ENCODE results near the gene BRPF1.

Gene BRPF1

GRCh38 chr3:9732080-9732739, 675 bp downstream of the BRPF1 start:
- no peak for DNase-seq (ENCODE audit: low spot score)

- DNase-seq (ENCODE audit: low spot score), result no peak
These were observed 1.2 kb downstream of the BRPF1 start for GRCh38 chr3:9732740-9733115.

DNA sequence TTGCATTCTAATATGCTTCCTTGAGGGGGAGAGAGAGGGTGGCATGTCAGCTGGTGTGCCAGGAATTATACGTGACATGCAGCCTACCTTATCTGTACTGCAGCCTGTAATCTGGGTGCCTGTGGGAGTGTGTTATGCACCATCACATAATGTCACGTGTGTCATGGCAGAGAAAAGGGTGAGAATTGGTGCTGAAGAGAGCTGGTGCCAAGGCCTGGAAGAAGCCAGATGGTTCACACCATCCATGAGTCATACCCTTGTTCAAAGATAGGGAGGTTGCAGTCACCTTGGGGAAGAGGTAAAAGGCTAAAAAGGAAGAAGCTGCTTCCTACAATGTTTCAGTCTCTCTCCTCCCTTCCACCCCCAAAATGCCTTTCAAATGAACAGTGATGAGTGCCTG, 5.3 kb downstream of the BRPF1 start:
- DNase-seq (ENCODE audit: low spot score), result no peak

DNA sequence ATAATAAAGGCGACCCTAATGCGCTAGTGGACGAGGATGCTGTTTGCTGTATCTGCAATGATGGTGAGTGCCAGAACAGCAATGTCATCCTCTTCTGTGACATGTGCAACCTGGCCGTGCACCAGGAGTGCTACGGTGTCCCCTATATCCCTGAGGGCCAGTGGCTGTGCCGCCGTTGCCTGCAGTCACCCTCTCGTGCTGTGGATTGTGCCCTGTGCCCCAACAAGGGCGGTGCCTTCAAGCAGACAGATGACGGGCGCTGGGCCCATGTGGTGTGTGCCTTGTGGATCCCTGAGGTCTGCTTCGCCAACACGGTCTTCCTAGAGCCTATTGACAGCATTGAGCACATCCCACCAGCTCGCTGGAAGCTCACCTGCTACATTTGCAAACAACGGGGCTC, 7.6 kb downstream of the BRPF1 start:
- no peak for DNase-seq (ENCODE audit: low spot score)

GRCh38 chr3:9742560-9742959, 11.0 kb downstream of the BRPF1 start:
- no peak for DNase-seq (ENCODE audit: low spot score)

GRCh38 chr3:9743548-9743947, 12.0 kb downstream of the BRPF1 start:
- no peak for DNase-seq (ENCODE audit: low spot score)

DNA sequence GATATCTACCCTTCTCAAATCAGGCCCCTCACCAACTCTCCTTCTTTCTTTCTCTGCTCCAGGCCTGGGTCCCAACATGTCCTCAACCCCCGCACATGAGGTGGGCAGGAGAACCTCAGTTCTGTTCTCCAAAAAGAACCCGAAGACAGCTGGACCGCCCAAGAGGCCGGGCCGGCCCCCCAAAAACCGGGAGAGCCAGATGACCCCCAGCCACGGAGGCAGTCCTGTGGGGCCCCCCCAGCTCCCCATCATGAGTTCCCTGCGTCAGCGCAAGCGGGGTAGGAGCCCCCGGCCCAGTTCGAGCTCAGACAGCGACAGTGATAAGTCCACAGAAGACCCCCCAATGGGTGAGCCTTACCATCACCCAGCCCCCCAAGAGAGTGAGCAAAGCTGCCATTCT, 12.6 kb downstream of the BRPF1 start:
- DNase-seq (ENCODE audit: low spot score), result no peak

DNA sequence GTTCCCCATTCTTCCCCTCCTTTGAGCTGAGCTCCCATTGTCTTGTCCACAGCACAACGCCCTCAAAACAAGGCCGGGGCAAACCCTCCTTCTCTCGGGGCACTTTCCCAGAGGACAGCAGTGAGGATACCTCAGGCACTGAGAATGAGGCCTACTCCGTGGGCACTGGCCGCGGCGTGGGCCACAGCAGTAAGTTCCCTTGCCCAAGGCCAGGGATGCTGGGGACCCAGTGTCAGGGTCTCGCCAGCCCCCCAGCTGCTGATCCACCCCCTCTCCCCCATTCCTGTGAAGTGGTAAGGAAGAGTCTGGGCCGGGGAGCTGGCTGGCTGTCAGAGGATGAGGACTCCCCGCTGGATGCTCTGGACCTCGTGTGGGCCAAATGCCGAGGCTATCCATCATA, 14.0 kb downstream of the BRPF1 start:
- no peak for DNase-seq (ENCODE audit: low spot score)

DNA sequence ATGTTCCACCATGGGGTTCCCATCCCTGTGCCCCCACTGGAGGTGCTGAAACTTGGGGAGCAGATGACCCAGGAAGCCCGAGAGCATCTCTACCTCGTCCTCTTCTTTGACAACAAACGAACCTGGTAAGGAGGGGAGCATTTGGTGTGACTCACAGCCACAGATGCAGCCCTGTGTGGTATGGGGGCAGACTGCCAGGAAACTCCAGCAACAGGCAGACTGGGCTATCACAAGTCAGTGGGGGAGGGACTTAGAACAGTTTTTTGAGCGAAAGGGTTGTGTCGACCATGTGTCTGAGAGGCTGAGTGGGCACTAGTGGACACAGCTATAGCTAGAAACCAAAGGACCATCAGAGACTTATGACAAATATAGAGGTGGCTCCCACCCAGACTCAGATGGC, 14.8 kb downstream of the BRPF1 start:
- no peak for DNase-seq (ENCODE audit: low spot score)

- DNase-seq (ENCODE audit: low spot score), result no peak
These were observed 15.7 kb downstream of the BRPF1 start for GRCh38 chr3:9747267-9747666.

DNA sequence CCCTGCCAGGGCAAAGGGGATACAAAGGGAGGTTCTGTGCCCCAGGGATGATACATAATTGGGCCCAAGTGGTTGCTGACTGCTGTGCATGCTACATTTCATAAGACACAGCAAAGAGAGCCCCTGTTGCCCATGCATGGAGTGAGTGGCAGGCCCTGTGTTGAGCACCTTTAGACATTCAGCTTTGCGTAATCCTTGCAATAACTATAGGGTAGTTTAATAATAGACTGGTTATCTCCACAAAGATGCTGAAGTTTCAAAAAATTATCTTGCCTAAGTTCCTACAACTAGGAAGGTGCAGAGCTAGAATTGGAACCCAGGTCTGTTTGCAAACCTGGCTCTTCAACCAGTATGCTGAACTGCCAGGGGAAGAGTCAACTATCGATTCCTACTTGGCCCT, 16.5 kb downstream of the BRPF1 start:
- DNase-seq (ENCODE audit: low spot score), result no peak

- no peak for DNase-seq (ENCODE audit: low spot score)
These were observed 17.7 kb downstream of the BRPF1 start for GRCh38 chr3:9749296-9749644.

DNA sequence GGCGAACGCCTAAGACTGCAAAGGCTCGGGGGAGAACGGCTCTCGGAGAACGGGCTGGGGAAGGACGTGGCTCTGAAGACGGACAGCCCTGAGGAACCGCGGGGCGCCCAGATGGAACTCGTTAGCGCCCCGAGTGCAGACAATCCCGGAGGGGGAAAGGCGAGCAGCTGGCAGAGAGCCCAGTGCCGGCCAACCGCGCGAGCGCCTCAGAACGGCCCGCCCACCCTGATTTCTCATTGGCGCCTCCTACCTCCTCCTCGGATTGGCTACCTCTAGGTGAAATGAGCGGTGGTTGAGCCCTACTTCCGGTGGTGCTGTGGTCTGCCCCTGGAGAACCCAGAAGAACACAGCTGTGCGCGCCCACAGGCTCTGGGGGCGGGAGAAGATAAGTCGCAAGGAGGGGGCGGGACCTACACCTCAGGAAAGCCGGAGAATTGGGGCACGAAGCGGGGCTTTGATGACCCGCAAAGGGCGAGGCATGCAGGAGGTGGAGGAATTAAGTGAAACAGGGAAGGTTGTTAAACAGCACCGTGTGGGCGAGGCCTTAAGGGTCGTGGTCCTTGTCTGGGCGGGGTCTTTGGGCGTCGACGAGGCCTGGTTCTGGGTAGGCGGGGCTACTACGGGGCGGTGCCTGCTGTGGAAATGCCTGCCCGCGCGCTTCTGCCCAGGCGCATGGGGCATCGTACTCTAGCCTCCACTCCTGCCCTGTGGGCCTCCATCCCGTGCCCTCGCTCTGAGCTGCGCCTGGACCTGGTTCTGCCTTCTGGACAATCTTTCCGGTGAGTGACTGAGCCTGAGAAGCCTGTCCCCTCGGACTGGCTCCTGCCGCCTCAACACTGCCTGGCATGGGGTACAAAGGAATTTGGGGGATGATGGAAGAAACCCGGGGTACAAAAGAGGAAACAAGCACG, 18.4 kb downstream of the BRPF1 start, which contains the start of gene OGG1:
Gene OGG1 (plus strand): TSS at position 308 of the 911 bp plus-strand sequence. CDS start 335 bp downstream, at position 643.
- peak; percentile 88 for DNase-seq (ENCODE audit: low spot score)

DNA sequence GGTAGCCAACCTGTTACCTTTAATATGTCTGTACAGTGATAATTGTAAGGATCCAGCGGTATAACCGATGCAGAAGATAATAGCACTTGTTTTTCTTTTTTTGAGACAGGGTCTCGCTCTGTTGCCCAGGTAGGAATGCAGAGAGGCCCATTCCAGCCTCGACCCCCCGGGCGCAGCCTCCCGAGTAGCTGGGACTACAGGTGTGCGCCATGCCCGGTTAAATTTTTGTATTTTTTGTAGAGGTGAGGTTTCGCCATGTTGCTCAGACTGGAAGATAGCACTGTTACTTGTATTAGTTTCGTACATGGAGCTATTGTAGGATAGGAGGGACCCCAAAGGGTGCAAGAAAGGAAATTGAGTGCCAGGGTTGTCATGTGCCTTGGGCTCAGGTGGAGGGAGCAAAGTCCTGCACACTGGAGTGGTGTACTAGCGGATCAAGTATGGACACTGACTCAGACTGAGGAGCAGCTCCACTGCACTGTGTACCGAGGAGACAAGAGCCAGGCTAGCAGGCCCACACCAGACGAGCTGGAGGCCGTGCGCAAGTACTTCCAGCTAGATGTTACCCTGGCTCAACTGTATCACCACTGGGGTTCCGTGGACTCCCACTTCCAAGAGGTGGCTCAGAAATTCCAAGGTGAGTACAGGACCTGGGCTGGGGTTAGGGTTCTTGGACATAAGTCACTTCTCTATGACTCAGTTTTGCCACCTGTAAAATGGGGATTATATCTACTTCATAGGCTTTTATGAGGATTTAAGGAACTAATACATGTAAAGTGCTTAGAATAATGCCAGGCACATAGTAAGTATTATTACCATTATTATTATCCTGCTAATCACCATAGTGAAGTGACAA, 19.2 kb downstream of the BRPF1 start:
- no peak for DNase-seq (ENCODE audit: low spot score)

DNA sequence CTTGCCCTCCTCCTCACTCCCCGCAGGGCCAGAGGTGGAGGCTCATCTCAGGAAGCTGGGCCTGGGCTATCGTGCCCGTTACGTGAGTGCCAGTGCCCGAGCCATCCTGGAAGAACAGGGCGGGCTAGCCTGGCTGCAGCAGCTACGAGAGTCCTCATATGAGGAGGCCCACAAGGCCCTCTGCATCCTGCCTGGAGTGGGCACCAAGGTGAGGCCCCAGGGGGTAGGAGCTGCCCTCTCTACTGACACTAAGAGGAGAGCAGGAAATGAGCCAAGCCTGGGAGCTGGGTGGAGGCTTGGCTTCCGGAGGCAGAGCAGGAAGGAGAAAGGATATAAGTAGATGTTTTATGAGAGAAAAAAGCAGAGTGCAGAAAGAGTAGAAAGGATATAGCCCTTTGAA, 23.1 kb downstream of the BRPF1 start:
- no peak for DNase-seq (ENCODE audit: low spot score)

DNA sequence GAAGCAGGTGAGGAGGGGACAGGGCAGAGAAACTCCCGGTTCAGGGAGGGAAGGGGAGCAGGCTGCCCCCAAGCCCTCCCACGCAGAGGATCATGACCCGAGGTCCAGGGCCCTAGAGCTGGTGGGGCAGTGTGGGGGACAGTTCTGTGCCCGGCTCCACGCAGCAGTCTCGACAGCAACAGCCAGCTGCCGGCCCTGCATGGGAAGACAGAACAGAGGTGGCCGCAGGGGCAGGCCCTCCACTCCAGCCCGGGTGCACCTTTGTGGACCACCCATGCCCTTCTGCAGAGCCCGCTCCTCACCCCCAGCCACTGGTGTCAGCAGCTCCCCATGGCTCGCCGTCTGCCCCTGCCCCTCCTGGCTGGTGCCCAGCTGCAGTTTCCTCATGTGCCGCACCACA, 25.9 kb downstream of the BRPF1 start:
- DNase-seq (ENCODE audit: low spot score), result no peak

GRCh38 chr3:9760779-9761505, 29.4 kb downstream of the BRPF1 start:
- DNase-seq (ENCODE audit: low spot score), result no peak

DNA sequence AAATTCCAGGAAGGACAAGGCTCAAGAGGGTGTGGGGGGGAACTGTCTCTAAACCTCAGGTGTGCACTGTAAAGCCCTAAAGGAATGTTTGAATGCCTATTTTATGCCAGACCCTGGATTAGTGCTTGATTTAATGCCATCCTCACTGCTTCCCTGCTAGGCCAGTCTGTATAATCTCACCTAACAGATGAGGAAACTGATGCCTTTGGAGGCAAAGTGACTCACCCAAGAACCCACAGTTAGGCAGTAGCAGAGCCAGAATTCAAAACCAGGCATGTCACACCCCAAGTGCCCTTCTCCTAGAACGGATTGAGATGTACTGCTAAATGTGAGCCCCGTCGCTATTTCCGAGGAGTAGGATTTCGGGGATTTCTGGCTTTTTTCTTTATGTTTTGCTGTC, 30.4 kb downstream of the BRPF1 start:
- no peak for DNase-seq (ENCODE audit: low spot score)

DNA sequence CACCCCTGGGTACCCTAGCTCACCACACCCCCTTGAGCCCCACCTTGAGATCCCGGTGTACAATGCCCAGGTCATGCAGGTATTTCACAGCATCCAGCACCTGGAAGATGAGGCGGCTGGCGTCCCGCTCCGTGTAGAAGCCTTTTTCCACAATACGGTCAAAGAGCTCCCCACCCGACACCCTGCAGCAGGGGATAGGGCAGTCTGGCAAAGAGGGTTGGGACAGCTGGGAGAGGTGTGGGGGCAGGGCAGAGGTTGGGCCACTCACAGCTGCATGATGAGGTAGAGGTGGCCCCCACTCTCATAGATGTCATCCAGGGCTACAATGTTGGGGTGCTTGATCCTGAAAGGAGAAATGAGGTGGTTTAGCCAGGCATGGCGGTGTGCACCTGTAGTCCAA, 31.3 kb downstream of the BRPF1 start:
- no peak for DNase-seq (ENCODE audit: low spot score)

GRCh38 chr3:9765865-9766264, 34.3 kb downstream of the BRPF1 start:
- no peak for DNase-seq (ENCODE audit: low spot score)

DNA sequence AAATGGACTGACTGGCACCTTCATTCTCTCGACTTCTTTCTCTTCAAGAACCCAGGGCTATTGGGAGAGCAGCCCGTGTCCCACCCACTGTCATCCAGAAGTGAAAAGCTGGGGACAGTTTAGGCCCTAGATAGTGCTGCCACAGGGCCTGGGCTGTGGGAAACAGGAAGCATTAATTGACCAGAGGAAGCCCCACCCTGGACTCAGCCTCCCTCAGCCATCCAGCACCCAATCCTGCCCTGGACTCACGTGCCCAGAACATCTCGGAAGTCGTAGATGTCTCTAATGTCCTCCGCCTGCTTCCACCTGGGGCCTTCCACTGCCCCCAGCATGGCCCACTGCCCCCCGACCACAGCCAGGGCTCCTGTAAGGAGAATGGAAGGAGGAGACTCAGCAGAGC, 35.9 kb downstream of the BRPF1 start:
- no peak for DNase-seq (ENCODE audit: low spot score)

DNA sequence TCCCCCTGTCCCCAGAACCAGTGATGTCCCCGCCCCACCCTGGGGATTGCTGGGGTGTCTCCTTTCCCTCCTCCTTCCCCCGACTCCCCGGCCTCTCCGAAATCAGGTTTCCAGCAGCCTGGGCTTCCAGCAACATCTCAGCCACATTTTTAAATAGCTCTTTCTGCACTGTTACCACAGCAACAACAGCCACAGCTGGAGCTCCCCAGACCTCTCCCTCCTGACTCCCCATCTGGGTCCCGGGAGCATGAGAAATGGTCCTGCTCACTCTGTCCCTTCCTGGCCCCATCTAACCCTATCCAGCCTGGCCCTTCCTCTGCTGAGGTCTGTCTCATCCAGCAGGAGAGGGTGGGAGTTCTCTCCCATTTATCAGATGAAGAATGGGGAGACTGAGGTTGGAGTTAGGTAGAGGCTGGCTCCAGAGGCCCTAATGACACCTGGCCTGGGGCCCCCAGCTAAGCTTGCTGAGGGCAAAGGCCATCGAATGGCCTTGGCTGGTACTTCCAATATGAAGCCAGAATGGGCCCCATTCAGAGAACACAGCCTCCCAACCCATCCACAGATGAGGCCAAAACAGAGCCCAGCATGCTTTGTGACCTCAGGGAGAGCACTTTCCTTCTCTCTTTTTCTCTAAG, 36.7 kb downstream of the BRPF1 start:
- DNase-seq (ENCODE audit: low spot score), result no peak

Data from COLO829 (cell line).